H9 (cell line): ENCODE data around the gene PLRG1. TPM values are rescaled to one million over a fixed set of nuclear protein-coding genes. Genes with fewer than 3 reads are reported as not detected.

Experiments used
- DNase-seq: peaks from one replicate; pipeline ENCODE4 v3.0.0-alpha.2; 2017
- H2AFZ ChIP-seq: one replicate; pipeline ENCODE4 v1.6.1; 2013; ENCODE audit warnings: mild to moderate bottlenecking, low read length, control low read depth, moderate library complexity
- H2AK5ac ChIP-seq: 2 replicates; pipeline ENCODE4 v1.6.1; 2013; ENCODE audit warnings: low read length, control low read depth, mixed read lengths; ENCODE audit not compliant: insufficient read length
- H2BK120ac ChIP-seq: one replicate; pipeline ENCODE4 v1.6.1; 2013; ENCODE audit warnings: low read depth, mild to moderate bottlenecking, low read length, control low read depth, inconsistent platforms; ENCODE audit not compliant: poor library complexity, severe bottlenecking
- H2BK12ac ChIP-seq: 2 replicates; pipeline ENCODE4 v1.6.1; 2013; ENCODE audit warnings: low read length, control low read depth, mixed read lengths, low read depth; ENCODE audit not compliant: insufficient read length
- H2BK15ac ChIP-seq: 2 replicates; pipeline ENCODE4 v1.6.1; 2013; ENCODE audit warnings: low read depth, low read length, control low read depth
- H2BK20ac ChIP-seq: one replicate; pipeline ENCODE4 v1.6.1; 2013; ENCODE audit warnings: low read depth, mild to moderate bottlenecking, low read length, control low read depth, inconsistent platforms; ENCODE audit not compliant: poor library complexity, severe bottlenecking
- H2BK5ac ChIP-seq: 2 replicates; pipeline ENCODE4 v1.6.1; 2013; ENCODE audit warnings: low read length, control low read depth, mixed read lengths; ENCODE audit not compliant: insufficient read length
- H3K14ac ChIP-seq: 2 replicates; pipeline ENCODE4 v1.6.1; 2013; ENCODE audit warnings: low read length, control low read depth; ENCODE audit not compliant: insufficient read depth
- H3K18ac ChIP-seq: 2 replicates; pipeline ENCODE4 v1.6.1; 2013; ENCODE audit warnings: low read depth, mild to moderate bottlenecking, mixed read lengths, low read length, control low read depth; ENCODE audit not compliant: insufficient read length
- H3K23ac ChIP-seq: 2 replicates; pipeline ENCODE4 v1.6.1; 2013; ENCODE audit warnings: low read length, control low read depth, mixed read lengths, low read depth; ENCODE audit not compliant: insufficient read length
- H3K23me2 ChIP-seq: 2 replicates; pipeline ENCODE4 v1.6.1; 2013; ENCODE audit warnings: low read depth, mild to moderate bottlenecking, mixed read lengths, low read length, control low read depth; ENCODE audit not compliant: insufficient read length, poor library complexity, severe bottlenecking
- H3K27ac ChIP-seq: 2 replicates; pipeline ENCODE4 v1.5.1; 2013; ENCODE audit warnings: low read length, control low read depth, mixed read lengths, low read depth; ENCODE audit not compliant: insufficient read length
- H3K27me3 ChIP-seq: 2 replicates; pipeline ENCODE4 v1.6.1; 2013; ENCODE audit warnings: low read length, control low read depth, inconsistent platforms; ENCODE audit not compliant: insufficient read depth
- H3K4ac ChIP-seq: 2 replicates; pipeline ENCODE4 v1.6.1; 2013; ENCODE audit warnings: low read depth, mild to moderate bottlenecking, control low read depth, inconsistent platforms, low read length, moderate library complexity
- H3K4me1 ChIP-seq: 2 replicates; pipeline ENCODE4 v1.6.1; 2013; ENCODE audit warnings: low read length, control low read depth, inconsistent platforms; ENCODE audit not compliant: insufficient read depth
- H3K4me2 ChIP-seq: 2 replicates; pipeline ENCODE4 v1.6.1; 2013; ENCODE audit warnings: low read length, control low read depth, mixed read lengths; ENCODE audit not compliant: insufficient read length, insufficient read depth
- H3K56ac ChIP-seq: 2 replicates; pipeline ENCODE4 v1.6.1; 2013; ENCODE audit warnings: low read depth, mild to moderate bottlenecking, mixed read lengths, low read length, control low read depth; ENCODE audit not compliant: insufficient read length
- H3K79me1 ChIP-seq: 2 replicates; pipeline ENCODE4 v1.6.1; 2013; ENCODE audit warnings: low read depth, mild to moderate bottlenecking, moderate library complexity, low read length, control low read depth, inconsistent platforms; ENCODE audit not compliant: insufficient read depth, poor library complexity, severe bottlenecking
- H3K79me2 ChIP-seq: 2 replicates; pipeline ENCODE4 v1.6.1; 2013; ENCODE audit warnings: low read length, control low read depth, inconsistent platforms; ENCODE audit not compliant: insufficient read depth
- H3K9ac ChIP-seq: 2 replicates; pipeline ENCODE4 v1.6.1; 2013; ENCODE audit warnings: low read length, control low read depth, mixed read lengths; ENCODE audit not compliant: insufficient read length; ENCODE audit errors: extremely low read depth
- H3K9me3 ChIP-seq: one replicate; pipeline ENCODE4 v1.6.1; 2013; ENCODE audit warnings: low read depth, low read length, inconsistent platforms; ENCODE audit not compliant: control insufficient read depth
- H3T11ph ChIP-seq: one replicate; pipeline ENCODE4 v1.6.1; 2013; ENCODE audit warnings: mild to moderate bottlenecking, low read length, control low read depth, inconsistent platforms
- H4K20me1 ChIP-seq: one replicate; pipeline ENCODE4 v1.6.1; 2013; ENCODE audit not compliant: control insufficient read depth, insufficient read length, insufficient read depth
- H4K5ac ChIP-seq: 2 replicates; pipeline ENCODE4 v1.6.1; 2013; ENCODE audit warnings: low read depth, mild to moderate bottlenecking, mixed read lengths, low read length, control low read depth; ENCODE audit not compliant: insufficient read length
- H4K8ac ChIP-seq: replicated peaks from 2 replicates; pipeline ENCODE4 v1.6.1; 2013; ENCODE audit warnings: low read length, control low read depth, mixed read lengths, low read depth; ENCODE audit not compliant: insufficient read length
- H4K91ac ChIP-seq: 2 replicates; pipeline ENCODE4 v1.6.1; 2013; ENCODE audit warnings: low read depth, mild to moderate bottlenecking, moderate library complexity, mixed read lengths, low read length, control low read depth; ENCODE audit not compliant: insufficient read length
- H3K27ac Mint-ChIP-seq, 3 experiments: 2 replicates in 2 of 3; 3 replicates in 1 of 3; pipeline ENCODE4 v1.8.0; 2020 to 2021; ENCODE audit warnings: mixed read lengths in 3 of 3, mild to moderate bottlenecking in 1 of 3, moderate library complexity in 1 of 3
- H3K27me3 Mint-ChIP-seq: 2 replicates; pipeline ENCODE4 v1.8.0; 2021; ENCODE audit warnings: low read depth, mild to moderate bottlenecking, moderate library complexity, mixed read lengths
- H3K36me3 Mint-ChIP-seq, 3 experiments: 2 replicates in 2 of 3; 3 replicates in 1 of 3; pipeline ENCODE4 v1.8.0; 2020 to 2021; ENCODE audit warnings: low read depth in 3 of 3, mixed read lengths in 3 of 3; ENCODE audit not compliant: insufficient read depth in 1 of 3
- H3K4me1 Mint-ChIP-seq, 2 experiments: 2 replicates each; pipeline ENCODE4 v1.8.0; 2020; ENCODE audit warnings: mixed read lengths in 2 of 2
- H3K4me3 Mint-ChIP-seq, 2 experiments: 2 replicates in 1 of 2; 3 replicates in 1 of 2; pipeline ENCODE4 v1.8.0; 2020 to 2021; ENCODE audit warnings: mild to moderate bottlenecking in 2 of 2, mixed read lengths in 2 of 2, moderate library complexity in 1 of 2
- H3K9me3 Mint-ChIP-seq, 2 experiments: 2 replicates in 1 of 2; 3 replicates in 1 of 2; pipeline ENCODE4 v1.8.0; 2020; ENCODE audit warnings: mild to moderate bottlenecking in 2 of 2, mixed read lengths in 2 of 2, moderate library complexity in 1 of 2
- WGBS: extraction: QIAGEN DNeasy Blood & Tissue Kit; methylation state at CpG from one replicate; pipeline ENCODE4 v1.1.7; 2013; ENCODE audit warnings: missing lambda C conversion rate, low lambda C conversion rate, mixed read lengths; ENCODE audit not compliant: insufficient read length; ENCODE audit errors: extremely low coverage; 5-methylcytosine and 5-hydroxymethylcytosine counted together
- total RNA-seq: library from RNA; stranded (reverse); gene quantifications from 2 replicates; pipeline ENCODE4 v1.2.1, GENCODE V29; 2021
- TF ChIP-seq, protein P1 (sequence below): fragments of 200-600 bp; sonication (generic); conservative IDR thresholded peaks from 3 replicates; pipeline ENCODE4 v1.8.0; 2021; ENCODE audit warnings: antibody characterized with exemption, mild to moderate bottlenecking

The PLRG1 gene
- total RNA-seq, 1 experiment from 2014 or later, result 113 TPM

DNA sequence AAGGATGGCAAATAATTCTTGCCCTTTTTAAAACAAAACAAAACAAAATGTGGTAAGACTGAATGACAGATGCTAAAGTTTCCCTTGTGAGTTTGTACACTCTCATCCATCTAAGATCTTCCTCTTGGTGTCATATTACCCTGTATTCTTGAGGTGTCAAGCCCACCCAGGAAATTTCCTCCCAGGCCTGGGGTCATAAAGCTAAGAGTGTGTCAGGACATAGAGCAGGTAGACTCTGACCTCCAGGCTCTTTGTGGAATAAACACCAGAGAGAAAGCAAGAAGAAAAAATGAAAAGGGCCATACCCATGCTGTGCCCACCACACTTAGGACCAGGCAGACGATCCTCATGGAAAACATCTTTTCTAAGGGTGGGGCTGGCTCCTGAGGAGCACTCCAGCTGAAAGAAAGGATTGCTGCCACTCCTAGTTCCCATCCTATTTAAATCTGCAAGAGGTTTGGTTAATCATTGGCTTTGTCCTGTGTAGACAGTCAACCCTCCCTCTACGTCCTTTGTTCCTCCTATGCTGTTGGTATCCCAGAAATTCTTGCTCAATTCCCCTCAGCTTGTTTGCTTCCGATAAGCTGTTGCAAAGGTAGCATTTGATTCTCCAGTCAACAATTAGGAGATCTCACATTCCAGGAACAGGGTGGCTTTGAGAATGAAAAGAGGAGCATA lies 40.3 kb upstream of the PLRG1 start, which contains the start of gene FGA:
Gene FGA (minus strand): TSS at position 414 of the 678 bp plus-strand sequence. CDS start 55 bp downstream, at position 359.
- no peak within 1 kb of the TSS for H2AFZ ChIP-seq
- H2BK5ac ChIP-seq, result no peak within 1 kb of the TSS
- no peaks in the 10 kb centered on the region for H3K23me2 ChIP-seq
- TF ChIP-seq, protein P1, sequence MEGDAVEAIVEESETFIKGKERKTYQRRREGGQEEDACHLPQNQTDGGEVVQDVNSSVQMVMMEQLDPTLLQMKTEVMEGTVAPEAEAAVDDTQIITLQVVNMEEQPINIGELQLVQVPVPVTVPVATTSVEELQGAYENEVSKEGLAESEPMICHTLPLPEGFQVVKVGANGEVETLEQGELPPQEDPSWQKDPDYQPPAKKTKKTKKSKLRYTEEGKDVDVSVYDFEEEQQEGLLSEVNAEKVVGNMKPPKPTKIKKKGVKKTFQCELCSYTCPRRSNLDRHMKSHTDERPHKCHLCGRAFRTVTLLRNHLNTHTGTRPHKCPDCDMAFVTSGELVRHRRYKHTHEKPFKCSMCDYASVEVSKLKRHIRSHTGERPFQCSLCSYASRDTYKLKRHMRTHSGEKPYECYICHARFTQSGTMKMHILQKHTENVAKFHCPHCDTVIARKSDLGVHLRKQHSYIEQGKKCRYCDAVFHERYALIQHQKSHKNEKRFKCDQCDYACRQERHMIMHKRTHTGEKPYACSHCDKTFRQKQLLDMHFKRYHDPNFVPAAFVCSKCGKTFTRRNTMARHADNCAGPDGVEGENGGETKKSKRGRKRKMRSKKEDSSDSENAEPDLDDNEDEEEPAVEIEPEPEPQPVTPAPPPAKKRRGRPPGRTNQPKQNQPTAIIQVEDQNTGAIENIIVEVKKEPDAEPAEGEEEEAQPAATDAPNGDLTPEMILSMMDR, result no peak
- no peak for DNase-seq
- H2BK12ac ChIP-seq, result no peak within 1 kb of the TSS
- H2BK120ac ChIP-seq, result no peak within 1 kb of the TSS
- H3K9me3 Mint-ChIP-seq, result no peaks in the 10 kb centered on the region
- no peaks in the 10 kb centered on the region for H3K9me3 ChIP-seq
- H3K4me1 ChIP-seq, result no peaks in the 10 kb centered on the region
- no CpG with 5 or more reads among the region's 3 CpGs for WGBS
- no peak within 1 kb of the TSS for H3K14ac ChIP-seq
- no peak within 1 kb of the TSS for H3K27ac ChIP-seq
- no peaks in the 10 kb centered on the region for H3K79me2 ChIP-seq
- H3K4me1 Mint-ChIP-seq, result peaks cover 8 to 11% of the 10 kb centered on the region in 2 experiments
- H3K27me3 ChIP-seq, result no peaks in the 10 kb centered on the region
- no peak within 1 kb of the TSS for H2AK5ac ChIP-seq
- no peaks in the 10 kb centered on the region for H3K36me3 Mint-ChIP-seq
- no peaks in the 10 kb centered on the region for H3K79me1 ChIP-seq
- H3K56ac ChIP-seq, result no peak within 1 kb of the TSS
- no peaks in the 10 kb centered on the region for H4K20me1 ChIP-seq
- no peak within 1 kb of the TSS for H3K4me3 Mint-ChIP-seq
- H3K4ac ChIP-seq, result no peak within 1 kb of the TSS
- no peak within 1 kb of the TSS for H4K91ac ChIP-seq
- no peak within 1 kb of the TSS for H3K9ac ChIP-seq
- H3K27me3 Mint-ChIP-seq, result no peaks in the 10 kb centered on the region
- no peak within 1 kb of the TSS for H4K8ac ChIP-seq
- no peak within 1 kb of the TSS for H3K23ac ChIP-seq
- no peak within 1 kb of the TSS; a peak in 2 of 7 replicates for H3K27ac Mint-ChIP-seq
- no peak within 1 kb of the TSS for H3K4me2 ChIP-seq
- H4K5ac ChIP-seq, result no peak within 1 kb of the TSS
- no peak within 1 kb of the TSS for H3T11ph ChIP-seq
- no peak within 1 kb of the TSS for H2BK15ac ChIP-seq
- no peak within 1 kb of the TSS for H2BK20ac ChIP-seq
- H3K18ac ChIP-seq, result no peak within 1 kb of the TSS
